Astrocyte of the hippocampus (primary cell): ENCODE results near the gene RARS2.
"Not testable (repeated sequence)": the region's sequence is repeated elsewhere in the genome, so short reads cannot be mapped to it uniquely, and the experiment has no call there.

Experiments used
- DNase-seq: peaks from one replicate; pipeline ENCODE4 v3.0.0; 2011; ENCODE audit warnings: low read depth, low spot score

Gene RARS2, protein sequence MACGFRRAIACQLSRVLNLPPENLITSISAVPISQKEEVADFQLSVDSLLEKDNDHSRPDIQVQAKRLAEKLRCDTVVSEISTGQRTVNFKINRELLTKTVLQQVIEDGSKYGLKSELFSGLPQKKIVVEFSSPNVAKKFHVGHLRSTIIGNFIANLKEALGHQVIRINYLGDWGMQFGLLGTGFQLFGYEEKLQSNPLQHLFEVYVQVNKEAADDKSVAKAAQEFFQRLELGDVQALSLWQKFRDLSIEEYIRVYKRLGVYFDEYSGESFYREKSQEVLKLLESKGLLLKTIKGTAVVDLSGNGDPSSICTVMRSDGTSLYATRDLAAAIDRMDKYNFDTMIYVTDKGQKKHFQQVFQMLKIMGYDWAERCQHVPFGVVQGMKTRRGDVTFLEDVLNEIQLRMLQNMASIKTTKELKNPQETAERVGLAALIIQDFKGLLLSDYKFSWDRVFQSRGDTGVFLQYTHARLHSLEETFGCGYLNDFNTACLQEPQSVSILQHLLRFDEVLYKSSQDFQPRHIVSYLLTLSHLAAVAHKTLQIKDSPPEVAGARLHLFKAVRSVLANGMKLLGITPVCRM

DNA sequence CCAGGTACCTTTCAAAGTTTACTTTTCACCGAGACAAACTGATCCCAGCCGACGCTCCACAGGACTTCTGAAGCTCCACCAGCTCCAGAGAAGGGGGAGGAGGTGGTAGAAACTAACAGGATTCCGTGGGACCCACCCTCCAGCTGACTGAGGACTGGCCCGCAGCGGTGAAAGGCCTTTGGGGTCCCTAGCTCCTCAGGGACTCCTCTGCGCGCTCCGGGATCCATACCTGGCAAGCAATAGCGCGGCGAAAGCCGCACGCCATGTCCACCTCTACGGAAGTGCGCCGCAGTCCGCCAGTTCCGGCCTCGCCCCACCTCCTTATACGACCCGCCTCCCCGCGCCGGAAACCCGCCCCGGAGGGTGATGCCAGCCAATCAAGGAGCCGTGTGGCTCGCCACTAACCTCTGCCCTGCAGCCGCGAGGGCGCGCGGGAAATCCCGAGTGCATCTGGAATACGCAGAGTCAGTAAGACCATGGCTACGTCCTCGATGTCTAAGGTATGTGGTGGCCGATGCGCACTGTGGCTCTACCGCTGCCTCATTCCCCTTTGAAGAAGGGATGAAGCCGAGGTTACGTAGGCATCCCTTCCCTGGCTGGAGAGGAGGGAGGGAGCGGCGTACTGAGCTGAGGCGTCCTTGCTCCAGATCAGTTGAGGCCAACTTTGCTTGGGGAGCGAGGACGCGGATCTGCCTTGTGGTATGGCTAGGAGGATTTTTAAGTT is at the start of gene RARS2, which contains the start of gene ORC3:
RARS2 (minus strand) TSS at position 295 of the 724 bp plus-strand sequence; CDS start at position 265, 30 bp downstream.
ORC3 (plus strand) TSS at position 443 of the 724 bp plus-strand sequence; CDS start at position 477, 34 bp downstream.
- DNase-seq = peak; percentile 98

DNA sequence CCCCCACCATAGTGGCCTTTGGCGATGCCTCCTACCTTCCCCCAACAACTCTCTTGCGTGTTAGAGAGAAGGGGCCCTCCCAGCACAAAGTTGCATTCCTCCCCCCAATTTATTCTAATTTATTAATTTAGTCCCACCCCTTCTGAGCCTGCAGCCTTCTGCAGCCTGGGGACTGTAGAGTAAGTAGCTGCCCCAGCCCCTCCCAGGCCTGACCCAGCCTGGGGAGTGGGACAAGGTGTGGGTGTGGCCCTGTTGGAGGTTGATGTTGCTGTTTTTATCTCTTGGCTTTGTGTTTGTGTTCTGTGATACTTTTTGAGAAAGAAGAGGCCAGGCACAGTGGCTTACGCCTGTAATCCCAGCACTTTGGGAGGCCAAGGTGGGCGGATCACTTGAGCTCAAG is 49.6 kb upstream of the RARS2 start:
- DNase-seq = no peak

DNA sequence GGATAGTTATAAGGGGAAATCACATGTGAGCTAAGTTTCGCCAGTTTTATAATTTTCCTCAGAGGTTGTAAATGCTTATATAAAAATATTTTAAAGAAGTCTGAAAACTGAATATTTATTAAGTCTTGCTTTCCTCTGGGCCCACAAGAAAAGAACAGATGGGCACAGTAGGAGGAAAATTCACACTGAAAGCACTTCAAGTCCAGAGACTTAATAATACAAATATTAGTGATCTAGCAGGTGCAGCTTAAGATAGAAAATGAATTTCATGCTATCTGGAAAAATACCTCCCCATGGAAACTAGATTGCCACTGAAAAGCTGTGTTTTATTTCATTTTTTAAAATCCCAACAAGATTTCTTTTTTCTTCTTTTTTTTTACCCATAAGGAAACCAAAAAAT is 47.3 kb upstream of the RARS2 start:
- no peak for DNase-seq

DNA sequence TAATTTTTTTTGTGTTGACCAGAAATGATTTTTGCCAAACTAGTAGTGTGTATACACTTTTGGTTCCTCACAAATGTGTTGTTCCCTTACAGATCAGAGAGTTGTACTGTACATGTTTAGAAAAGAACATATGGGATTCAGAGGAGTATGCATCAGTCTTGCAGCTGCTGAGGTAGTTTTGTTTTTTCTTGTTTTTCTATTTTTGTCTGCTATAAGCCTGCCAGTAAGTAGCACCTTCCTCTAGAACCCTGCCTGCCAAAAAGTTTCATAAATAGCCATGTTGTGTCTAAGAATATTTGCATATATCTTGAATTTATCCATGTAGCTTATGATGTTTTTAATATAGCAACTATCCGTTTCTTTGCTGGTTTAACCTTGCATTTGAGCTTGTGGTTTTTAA is 46.5 kb upstream of the RARS2 start:
- DNase-seq = no peak

DNA sequence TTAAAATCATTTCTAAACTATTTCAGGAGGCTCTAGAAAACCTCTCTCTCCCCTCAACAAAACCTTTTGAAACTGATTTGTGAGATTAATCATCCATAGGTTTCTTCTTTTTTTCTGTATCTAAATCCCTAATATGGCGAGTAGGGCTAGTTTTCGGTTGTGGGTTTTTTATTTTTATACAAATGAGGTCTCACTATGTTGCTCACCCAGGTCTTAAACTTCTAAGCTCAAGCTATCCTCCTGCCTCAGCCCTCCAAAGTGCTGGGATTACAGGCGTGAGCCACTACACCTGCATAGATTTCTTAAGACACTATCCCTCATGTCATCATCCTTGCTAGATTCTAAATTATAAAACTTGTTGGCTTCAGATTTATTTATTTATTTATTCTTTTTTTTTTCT is 44.1 kb upstream of the RARS2 start:
- DNase-seq = no peak

DNA sequence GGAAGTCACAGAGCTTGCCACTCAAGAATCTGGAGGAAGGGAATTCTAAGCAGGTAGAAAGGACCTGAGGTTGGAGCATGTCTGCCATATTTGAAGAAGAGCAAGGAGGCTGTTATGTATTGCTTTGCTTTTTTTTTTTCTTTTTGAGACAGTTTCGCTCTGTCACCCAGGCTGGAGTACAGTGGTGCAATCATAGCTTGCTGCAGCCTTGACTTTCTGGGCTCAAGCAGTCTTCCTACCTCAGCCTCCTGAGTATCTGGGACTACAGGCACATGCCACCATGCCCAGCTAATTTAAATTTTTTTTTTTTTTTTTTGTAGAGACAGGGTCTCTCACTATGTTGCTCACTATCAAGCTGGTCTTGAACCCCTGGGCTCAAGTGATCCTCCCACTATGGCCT is 41.0 kb upstream of the RARS2 start:
- DNase-seq = no peak

DNA sequence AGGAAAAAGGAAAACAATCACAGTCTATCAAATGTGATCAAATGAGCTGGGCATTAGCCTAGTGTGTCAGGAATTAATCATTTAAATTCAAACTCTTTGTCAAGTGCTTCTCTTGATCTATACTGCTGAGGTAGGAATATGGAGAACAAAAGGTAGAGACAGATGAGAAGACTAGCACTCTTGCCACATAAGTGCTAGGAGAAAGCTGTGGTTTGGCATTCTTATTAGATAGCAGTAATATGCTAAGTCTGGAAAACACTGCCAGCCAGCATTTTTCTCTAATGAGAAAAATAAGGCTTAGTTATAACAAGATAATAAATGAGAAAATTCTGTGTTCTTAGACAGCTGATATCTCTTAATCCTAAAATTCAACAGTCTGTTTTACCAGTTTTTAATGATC is 39.1 kb upstream of the RARS2 start:
- peak; percentile 51 for DNase-seq

DNA sequence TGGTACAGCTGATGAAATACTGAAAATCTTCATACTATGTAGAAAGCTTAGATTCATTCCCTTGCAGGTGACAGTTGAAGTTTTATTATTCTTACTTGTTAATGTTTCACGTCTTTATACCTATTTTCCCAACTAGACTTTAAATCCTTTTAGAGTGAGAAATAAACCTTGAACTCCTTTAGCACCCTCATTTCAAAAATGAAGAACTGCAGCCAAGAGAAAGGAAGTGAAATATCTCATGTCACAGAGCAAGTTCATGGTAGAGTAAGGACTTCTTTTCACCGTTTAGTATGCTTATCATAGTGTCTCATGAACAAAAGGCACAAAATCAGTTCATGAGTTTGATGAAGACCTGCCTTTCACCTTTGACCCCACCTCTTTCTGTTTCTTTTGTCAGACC is 38.6 kb upstream of the RARS2 start:
- DNase-seq = no peak

DNA sequence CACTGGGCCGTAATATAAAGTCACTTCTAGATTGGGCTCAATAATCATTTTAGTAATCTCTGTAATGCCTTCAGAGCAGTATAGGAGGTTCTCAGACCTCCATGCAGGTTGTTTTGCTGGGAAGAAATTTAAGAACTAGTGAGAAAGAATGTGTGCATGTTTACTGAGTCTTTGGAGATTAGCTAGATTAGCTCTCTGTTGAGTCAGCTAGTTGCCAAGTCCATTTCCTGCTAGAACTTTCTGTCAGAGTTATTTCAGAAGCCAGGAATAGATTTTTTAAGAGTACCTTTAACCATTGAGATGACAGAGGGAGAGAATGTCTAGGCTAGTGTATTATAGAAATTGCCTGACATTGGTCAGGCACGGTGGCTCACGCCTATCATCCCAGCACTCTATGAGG is 33.5 kb upstream of the RARS2 start:
- DNase-seq = peak; percentile 45

DNA sequence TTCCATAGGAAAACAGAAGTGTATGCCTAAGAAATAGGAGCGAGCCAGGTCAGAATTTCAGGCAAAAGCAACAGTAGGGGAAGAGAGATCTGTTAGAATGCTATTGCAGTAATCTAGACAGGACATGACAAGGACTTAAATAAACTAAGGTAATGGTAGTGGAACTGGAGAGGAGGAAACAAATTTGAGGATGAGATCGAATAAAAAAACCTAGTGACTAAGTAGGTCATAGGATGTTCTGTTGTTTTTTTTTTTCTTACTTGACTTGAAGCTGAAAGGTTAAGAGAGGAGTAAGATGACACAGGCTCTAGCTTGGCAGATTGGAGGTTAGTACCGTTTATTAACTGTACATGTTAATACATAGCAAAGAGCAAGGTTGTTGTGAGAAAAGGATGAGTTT is 28.7 kb upstream of the RARS2 start:
- DNase-seq = no peak

DNA sequence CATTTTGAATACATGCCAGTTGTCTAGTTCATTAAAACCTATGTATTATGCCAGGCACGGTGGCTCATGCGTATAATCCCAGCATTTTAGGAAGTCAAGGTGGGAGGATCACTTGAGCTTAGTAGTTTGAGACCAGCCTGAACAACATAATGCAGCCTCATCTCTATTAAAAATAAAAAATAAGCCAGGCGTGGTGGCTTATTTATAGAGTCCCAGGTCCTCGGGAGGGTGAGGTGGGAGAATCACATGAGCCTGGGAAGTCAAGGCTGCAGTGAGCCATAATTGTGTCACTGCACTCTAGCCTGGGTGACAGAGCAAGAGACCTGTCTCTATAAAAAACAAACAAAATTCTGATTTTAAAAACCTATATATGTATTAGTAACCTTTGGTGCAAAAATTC is 27.6 kb upstream of the RARS2 start:
- DNase-seq = no peak

DNA sequence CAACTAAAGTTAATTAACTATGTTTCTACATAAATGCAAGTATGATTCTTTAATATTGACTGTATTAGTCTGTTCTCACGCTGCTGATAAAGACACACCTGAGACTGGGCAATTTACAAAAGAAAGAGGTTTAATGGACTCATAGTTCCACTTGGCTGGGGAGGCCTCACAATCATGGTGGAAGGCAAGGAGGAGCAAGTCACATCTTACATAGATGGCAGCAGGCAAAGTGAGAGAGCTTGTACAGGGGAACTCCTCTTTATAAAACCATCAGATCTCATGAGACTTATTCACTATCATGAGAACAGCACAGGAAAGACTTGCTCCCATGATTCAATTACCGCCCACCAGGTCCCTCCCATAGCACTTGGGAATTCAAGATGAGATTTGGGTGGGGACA is 23.2 kb upstream of the RARS2 start:
- not testable (repeated sequence) for DNase-seq

DNA sequence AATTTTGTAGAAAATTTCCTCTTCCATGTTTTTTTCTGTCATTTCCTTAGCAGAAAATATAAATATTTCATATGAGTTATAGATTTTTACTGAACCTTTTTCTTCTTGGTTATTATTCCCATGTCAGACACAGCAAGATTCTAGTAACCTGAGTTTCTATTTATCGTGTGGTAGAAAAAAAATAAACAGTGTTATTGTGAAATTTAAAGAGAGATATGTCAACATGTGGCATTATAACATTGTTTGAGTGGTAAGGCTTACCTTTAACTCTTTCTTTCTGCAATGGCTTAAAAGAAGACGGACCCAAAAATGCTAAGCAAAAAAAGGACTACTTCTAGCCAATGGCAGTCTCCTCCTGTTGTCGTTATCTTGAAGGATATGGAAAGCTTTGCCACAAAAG is 19.0 kb upstream of the RARS2 start:
- DNase-seq = no peak

DNA sequence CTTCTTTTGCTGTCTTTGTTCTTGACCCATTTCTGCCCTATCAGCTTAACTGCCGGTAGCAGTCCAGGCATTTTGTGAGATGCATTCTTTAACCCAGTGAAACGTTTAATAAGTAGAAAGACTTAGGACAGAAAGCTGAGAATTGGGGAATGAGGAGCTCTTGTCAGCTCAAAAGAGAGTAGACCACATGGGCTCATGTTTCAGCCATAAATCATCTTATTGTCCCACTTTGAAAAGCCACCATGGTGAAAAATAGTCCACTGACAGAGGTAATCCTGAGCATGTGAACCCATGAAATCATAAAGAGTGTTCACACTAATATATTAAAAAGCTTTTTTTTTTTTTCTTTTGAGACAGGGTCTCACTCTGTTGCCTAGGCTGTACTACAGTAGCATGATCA is 16.4 kb upstream of the RARS2 start:
- no peak for DNase-seq

DNA sequence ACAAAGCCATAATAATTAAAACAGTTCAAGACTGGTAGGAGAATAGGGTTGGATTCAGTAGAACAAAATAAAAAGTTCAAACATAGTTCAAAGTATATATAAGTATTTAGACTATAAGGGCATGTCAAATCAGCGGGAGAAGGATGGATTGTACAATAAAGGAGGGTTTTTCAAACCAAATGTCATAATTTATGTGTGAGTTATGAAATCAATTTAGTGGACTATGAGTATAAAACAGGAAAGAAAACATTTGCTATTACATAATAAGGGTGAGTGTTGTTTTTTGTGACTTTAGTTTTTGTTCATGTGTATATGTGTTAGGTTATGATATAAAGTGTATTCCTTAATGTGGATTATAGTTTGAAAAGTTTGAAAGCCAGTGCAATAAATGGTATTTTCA is 10.8 kb upstream of the RARS2 start:
- DNase-seq = no peak

DNA sequence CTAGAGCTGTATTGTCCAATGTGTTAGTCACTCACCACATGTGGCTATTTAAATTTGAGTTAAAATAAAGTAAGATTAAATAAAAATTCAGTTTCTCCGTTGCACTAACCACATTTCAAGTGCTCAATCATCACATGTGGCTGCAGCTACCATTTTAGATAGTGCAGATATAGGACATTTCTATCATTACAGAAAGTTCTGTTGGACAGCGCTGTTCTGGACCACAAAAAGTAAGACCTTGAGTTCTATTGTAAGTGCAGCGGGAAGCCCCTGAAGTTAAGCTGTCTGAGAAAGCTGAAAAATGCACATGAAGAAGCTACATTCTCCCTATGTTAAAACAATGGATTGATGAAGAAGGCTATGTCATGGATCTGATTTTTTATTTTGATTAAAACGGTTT is 1.2 kb upstream of the RARS2 start:
- peak; percentile 10 for DNase-seq

DNA sequence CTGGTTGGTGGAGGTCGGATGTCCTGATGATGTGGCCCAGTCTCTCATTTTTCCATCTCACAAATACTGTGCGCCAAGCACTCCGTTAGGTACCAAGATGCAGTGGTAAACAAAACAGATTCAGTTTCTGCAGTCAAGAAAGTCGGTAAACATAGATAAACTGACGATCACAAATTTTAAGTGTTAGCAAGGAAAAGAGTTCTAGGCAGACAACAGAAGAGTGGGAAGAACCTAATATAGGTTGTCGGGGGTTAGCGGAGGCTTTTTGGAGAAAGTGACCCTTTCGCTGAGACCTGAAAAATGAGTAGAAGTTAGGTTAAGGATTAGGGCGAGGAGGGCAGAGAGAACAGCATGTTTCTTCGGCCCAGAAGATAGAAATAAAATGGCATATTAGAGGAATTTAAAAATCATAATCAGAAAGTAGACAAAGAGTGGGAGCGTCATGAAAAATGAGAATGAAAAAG is 662 bp upstream of the RARS2 start:
- no peak for DNase-seq

DNA sequence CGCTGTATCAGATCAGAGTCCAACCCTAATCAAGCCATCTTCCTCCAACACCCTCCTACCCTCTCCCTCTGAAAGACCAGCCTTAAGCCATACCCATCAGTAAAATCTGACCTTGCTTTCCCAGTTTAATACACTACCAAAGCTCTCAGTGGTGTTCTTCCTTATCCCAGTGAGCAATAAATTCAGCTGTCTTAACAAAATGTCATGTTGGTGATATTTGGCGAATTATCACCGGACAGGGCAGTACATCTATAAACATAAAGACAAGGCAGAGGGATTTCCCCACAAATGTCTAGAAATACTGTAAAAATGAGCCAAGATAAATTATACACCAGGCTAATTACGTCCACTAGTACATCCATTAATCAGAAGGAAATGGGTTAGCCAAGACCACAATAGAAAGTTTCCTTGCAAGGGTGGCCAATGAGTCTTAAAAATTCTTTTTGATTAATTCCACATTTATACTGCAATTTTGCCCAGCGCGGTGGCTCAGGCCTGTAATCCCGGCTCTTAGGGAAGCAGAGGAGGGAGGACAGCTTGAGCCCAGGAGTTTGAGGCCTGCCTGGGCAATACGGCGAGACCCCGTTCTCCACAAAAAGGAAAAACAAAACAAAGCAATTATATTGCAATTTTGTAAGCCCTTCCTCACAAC is 905 bp downstream of the RARS2 start:
- peak; percentile 25 for DNase-seq

DNA sequence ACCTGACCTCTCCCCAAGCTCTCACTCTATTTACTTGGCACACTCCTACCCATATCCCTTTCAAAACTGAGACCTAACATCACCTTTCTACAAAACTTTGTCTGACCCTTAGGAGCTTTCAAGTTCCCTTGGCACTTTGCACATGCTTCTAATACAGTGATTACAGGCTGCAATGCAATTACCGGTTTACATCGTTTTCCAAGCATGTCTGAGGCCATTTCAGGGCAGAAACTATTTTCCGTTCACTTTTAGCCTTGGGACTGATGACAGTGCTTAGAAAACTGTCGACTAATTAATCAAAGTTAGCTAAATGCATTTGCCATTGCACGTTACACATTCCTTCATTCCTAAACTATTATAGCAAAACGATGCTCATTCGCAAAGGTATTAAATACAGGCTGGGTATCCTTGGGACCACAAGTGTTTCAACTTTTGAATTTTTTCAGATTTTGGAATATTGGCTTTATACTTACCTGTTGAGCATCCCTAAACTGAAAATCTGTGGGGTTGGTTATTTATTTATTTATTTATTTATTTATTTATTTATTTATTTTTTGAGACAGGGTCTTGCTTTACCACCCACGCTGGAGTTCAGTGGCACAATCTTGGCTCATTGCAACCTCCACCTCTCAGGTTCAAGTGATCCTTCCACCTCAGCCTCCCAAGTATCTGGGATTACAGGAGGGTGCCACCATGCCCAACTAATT is 3.3 kb downstream of the RARS2 start:
- no peak for DNase-seq

DNA sequence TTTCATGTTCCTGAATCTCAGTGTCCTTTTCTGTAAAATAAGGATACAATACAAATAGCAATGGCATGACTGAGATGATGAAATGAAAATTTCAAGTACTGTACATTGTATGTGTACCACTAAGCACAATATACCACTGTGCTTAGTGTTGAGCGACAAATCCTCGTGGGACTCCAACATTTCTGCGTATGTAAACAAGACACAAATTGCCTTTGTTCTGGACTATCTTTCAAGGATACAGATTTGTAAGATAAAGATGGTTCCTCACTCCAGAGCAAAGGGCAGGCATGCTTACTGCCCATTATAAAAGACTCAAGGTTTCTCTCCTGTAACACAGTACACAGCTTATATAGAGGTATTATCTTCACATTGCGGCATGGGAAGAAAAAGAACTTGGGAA is 6.0 kb downstream of the RARS2 start:
- no peak for DNase-seq

DNA sequence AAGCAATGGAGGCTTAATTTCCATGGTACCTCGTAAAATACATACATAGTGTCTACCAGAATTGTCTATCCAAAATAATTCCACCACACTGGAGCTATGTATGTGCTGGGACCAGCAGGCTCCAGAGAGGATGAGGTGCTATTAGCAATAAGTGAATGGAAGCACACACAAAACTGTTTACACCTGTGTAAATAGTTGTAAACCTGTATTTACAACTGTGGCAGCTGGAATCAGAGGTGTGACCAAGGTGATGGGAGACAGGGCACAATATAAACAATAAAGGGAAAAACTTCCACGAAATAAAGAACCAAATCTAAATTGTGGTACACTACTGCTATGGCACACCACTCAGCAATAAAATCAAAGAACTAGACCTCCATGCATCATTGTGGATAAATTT is 14.4 kb downstream of the RARS2 start:
- DNase-seq = no peak
